ENCODE data around the gene SGTB. TPM values are rescaled to one million over a fixed set of nuclear protein-coding genes. Genes with fewer than 3 reads are reported as not detected.
A peak's percentile ranks its signal among the peaks of the same experiment; 100 is the strongest.

The SGTB gene, protein sequence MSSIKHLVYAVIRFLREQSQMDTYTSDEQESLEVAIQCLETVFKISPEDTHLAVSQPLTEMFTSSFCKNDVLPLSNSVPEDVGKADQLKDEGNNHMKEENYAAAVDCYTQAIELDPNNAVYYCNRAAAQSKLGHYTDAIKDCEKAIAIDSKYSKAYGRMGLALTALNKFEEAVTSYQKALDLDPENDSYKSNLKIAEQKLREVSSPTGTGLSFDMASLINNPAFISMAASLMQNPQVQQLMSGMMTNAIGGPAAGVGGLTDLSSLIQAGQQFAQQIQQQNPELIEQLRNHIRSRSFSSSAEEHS
- total RNA-seq (2014; rRNA removed; shearing (Covaris generic)) = 5.2 and 6.4 TPM in 2 replicates
- 4.6 and 4.9 TPM in 2 replicates for polyA plus RNA-seq (2015; cell fraction: cytosol; rRNA removed)
- polyA plus RNA-seq (2015; cell fraction: nucleus; rRNA removed) = 4.2 and 4.4 TPM in 2 replicates

DNA sequence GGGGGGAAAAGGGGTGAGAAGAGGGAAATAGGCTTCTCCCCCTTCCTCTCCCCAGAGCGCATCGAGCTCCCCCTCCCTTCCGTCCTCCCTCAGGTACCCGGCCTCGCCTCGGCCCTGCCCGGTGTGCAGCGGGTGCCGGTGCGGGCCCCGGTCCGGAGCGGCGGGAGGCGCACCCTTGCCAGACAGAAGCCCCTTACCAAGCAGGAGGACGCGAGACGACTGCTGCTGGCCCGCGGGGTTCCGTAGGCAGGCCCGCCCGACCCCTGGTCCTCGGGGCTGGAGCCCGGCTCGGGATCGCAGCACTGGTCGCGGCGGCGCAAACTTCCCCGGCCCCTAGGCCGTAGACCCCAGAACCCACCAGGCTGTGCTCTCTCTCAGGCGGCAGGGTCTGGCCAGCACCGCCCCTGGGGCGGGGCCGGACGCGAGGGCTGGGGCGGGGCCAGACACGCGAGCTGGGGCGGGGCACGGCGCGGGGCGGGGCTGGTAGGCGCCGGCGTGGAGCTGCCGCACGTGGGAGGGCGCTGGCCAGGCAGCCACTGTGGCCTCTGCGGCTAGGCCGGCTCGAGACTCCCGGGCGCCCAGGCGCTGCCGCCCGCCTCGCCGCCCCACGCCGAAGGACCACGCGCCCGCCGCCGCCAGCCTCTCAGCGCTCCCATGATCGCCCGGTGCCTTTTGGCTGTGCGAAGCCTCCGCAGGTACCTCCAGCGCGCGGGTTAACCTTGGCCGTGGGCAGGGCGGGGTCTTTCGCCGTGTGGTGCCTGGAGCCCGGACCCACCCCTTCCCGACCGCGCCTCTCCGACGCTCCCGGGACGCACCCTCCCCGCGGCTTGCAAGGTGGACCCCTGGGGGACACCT, at the start of gene SGTB, which contains the start of gene NLN:
Gene SGTB (minus strand): TSS at position 390 of the 855 bp plus-strand sequence. CDS start 1,302 bp downstream, outside the sequence.
Gene NLN (plus strand): TSS at position 486 of the 855 bp plus-strand sequence. CDS start 169 bp downstream, at position 655.
- DNase-seq (ENCODE audit: low read depth) = peak; percentile 54

DNA sequence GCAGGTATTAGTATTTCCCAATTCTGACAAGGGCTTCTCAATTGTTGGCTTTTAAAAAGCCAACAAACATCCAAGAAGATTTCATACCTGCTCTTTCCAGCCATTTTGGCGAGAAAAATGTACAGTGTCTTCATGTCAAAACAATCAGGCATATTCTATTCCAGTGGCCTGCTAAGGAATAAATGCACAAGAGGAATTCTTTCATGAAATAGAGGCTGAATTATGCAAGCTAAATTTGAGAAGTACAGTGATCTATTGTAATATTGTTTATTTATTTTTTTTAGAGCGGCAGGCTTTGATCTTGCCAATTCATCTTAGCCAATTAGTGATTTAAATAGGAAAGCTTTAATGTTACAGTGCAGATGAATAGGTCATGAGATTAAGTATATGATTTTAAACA, 49.4 kb upstream of the SGTB start:
- DNase-seq (ENCODE audit: low read depth) = no peak

DNA sequence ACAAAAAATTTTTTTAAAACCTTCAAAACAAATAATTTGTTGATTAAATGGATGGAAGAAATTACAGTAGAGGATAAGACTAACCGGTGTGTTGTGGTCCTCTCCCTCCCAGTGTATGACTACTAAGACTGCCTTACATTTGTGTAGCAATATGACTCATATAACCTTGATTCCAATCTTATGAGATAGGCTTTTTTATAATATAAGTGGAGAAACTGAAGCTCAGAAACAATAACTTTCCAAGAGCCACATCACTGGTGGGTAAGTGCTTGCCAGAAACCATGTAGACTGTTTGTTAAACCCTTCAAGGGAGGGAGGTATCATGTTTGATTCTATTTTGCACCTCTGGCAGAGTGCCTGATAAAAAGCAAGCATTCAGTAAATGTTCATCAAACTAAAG, 47.6 kb upstream of the SGTB start:
- DNase-seq (ENCODE audit: low read depth) = peak; percentile 90

DNA sequence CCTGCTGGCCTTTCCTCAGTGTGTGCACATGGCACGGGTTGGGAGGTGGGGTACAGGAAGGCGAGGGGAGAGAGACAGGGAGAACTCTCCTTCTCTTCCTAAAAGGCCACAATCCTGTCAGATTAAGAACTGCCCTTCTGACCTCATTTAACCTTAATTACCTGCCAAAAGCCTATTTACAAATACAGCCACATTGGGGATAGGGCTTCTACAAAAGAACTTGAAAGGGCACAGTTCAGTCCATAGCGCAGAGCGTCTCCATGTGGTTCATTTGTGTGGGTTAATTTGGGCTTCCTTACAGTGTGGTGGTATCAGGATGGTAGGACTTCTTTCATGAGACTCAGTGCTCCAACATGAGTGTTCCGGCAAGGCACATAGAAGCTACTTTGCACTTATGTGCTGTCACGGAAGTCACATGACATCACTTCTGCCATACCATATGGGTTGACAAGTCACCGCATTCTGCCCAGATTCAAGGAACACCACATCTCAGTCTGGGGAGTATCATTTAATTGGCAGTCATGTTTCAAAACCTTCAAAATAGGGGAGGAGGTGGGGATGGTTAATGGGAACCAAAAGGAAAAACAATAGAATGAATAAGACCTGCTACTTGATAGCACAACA, 46.9 kb upstream of the SGTB start:
- no peak for DNase-seq (ENCODE audit: low read depth)

DNA sequence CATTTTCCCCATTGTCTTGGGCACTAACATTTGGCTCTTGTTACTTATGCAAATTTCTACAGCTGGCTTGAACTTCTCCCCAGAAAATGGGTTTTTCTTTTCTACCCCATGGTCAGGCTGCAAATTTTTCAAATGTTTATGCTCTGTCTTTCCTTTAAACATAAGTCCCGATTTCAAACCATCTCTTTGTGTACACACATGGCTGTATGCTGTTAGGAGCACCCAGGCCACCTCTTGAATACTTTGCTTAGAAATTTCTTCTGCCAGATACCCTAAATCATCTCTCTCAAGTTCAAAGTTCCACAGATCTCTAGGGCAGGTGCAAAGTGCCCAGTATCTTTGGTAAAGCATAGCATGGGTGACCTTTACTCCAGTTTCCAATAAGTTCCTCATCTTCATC, 45.7 kb upstream of the SGTB start:
- no peak for DNase-seq (ENCODE audit: low read depth)

DNA sequence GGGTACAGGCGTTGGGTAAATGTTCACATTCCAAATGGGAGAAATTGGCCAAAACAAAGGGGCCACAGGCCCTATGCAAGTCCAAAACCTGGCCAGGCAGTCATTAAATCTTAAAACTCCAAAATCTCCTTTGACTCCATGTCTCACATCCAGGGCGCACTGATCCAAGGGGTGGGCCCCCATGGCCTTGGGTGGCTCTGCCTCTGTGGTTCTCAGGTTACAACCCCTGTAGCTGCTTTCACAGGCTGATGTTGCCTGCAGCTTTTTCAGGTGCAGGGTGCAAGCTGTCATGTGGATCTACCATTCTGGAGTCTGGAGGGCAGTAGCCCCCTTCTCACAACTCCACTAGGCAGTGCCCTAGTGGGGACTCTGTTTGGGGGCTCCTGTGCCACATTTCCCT, 44.9 kb upstream of the SGTB start:
- no peak for DNase-seq (ENCODE audit: low read depth)

DNA sequence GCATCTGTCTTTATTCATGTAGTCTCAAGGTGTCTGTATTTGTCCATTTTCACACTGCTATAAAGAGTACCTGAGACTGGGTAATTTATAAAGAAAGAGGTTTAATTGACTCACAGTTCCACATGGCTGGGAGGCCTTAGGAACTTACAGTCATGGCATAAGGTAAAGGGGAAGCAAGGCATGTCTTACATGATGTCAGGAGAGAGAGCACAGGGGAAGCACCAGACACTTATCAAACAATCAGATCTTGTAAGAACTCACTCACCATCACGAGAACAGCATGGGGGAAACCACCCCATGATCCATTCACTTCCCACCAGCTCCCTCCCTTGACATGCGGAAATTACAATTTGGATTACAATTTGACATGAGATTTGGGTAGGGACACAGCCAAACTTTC, 44.3 kb upstream of the SGTB start:
- no peak for DNase-seq (ENCODE audit: low read depth)

DNA sequence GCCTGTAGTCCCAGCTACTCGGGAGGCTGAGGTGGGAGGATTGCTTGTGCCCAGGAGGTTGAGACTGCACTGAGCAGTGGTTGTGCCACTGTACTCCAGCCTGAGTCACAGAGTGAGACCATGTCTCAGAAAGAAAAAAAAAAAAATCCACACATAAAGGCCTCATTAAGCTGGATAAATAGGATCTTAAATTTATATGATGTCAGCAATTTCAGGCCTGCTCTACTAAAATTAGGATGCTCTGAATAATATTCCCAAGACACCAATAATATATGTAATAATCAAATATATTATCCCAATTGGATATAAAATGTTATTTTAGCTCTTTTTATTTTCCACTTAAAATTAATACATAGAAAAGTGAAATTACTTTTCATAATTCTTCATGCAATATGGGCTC, 43.7 kb upstream of the SGTB start:
- no peak for DNase-seq (ENCODE audit: low read depth)

DNA sequence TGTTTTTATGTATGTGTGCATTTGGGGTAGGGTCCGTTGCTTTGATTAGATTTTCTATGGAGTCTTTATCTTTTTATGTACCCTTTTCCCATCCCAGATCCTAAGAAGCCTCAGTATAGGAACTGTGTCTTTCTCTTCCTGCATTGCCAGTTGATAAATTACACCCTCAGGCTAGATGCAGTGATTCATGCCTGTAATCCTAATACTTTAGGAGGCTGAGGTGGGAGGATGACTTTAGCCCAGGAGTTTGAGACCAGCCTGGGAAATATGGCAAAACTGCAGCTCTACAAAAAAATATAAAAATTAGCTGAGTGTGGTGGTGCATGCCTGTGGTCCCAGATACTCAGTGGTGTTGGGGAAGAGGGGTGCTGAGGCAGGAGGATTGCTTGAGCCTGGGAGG, 40.3 kb upstream of the SGTB start:
- DNase-seq (ENCODE audit: low read depth) = no peak

DNA sequence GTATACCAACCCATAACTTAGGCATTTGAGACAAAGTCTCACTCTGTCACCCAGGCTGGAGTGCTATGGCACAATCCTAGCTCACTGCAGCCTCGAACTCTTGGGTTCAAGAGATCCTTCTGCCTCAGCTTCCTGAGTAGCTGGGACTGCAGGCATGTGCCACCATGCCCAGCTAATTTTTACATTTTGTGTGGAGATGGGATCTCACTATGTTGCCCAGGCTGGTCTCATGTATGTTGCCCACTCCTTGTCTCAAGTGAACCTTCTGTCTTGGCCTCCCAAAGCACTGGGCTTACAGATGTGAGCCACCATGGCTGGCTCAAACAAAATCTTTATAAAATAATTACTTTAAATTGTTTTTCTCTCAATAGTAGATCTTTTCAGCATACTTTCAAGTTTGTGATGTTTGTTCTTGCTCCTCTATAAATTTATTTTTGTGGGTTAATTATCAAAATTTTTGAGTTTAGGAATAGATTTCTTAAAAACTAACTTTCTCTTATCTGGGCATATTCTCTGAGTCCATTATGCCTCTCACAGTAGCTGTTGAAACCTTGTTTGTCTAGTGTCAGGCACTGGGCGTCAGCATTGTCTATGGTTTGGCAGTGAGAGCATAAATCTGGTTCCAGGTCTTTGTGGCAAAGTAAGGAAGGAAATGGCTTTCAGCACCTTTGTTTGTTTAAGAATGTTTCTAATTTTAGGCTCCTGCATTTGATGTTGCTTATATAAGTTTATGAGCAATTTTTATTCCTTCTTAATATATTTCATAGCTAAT, 38.8 kb upstream of the SGTB start:
- peak; percentile 61 for DNase-seq (ENCODE audit: low read depth)

DNA sequence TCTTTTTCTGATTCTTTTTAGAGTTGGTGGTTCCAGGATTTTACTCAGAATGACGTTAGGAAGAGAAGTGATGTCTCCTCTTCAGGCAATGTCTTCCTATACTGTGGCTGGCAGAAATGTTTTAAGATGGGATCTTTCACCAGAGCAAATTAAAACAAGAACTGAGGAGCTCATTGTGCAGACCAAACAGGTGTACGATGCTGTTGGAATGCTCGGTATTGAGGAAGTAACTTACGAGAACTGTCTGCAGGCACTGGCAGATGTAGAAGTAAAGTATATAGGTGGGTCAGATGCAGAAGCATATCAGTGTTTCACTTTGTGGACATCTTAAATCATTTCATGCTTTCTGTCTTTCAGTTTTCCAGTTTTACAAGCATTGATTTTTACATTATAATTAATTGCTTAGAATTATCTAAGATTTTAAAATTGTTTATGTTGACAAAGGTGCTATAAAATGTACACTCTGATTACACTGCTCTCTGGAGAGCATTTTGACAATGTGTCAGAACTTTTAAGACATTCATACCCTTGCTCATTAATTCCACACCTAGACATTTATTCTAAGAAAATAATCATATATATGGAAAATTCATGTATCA, 36.7 kb upstream of the SGTB start:
- DNase-seq (ENCODE audit: low read depth) = no peak

DNA sequence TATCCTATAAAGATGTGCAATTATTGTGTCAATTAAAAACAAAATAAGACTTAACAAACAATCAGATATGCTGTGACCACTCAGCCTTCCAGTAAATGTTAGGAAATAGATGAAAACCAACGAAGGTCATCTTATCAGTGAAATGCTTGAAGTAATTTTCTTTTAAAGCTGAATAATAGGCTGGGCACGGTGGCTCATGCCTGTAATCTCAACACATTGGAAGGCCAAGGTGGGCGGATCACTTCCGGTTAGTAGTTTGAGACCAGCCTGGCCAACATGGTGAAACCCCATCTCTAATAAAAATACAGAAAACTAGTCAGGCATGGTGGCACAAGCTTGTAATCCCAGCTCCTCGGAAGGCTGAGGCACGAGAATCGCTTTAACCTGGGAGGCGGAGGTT, 31.3 kb upstream of the SGTB start:
- DNase-seq (ENCODE audit: low read depth) = no peak

DNA sequence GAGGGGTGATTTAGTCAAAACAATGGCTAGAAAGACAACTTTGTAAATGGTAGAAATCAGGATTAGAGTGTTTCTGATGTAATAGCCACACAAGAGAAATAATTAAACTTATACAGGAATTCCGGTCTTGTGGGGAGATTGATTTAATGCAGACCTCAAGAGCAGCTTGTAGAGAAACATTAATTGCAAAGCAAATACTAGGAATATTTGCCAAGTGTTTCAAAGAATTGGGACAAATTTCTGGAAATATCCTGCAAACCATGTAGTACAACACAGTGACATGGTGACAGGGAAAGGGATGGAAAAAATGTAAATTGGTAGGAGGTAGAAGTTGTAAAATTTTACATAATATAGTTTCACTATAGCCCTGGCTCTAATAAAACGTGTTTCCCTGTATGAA, 29.0 kb upstream of the SGTB start:
- DNase-seq (ENCODE audit: low read depth) = no peak

DNA sequence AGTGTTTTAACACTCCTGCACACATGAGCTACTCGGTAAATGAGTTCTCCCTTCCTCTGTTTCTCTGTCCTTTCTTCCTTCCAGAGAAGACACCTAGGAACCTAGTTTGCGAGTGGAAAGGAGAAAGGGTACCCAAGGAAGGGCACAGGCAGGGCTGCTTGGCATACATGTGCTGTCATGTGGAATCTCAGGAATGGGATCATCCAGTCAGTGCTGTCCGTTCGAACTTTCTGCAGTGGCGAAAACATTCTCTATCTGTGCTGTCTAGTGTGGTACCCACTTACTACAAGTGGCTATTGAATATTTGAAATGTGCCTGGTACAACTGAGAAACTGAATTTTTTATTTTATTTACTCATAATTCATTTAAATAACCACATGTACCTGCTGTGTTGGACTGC, 28.0 kb upstream of the SGTB start:
- no peak for DNase-seq (ENCODE audit: low read depth)

DNA sequence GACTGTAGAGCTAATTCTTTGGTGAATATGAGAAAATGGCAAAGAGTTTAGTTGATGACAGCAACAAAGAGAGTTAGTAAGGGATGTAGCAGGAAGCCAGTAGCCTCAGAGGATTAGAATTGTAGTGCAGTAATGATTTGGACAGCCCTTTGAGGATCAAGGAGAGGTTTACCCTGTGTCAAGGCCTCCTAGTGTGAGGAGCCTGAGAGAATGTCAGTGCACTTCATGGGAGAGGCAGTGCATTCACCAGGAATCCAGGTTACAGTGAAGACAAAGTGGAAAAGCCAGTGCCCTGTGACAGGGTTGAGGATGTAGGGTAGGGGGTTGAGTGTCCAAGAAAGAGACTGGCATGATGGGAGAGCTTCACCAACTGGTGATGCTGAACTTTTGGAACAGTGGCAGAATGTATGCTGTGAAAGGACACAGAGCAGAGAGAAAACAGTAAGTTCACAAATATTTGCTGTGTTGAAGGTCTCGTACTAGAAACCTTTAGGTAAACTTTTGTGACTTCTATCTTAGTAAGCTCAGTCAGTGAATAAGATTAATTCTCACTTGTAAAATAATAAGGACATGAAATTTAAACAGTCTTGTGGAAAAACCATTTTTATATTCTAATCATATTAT, 27.4 kb upstream of the SGTB start:
- no peak for DNase-seq (ENCODE audit: low read depth)

DNA sequence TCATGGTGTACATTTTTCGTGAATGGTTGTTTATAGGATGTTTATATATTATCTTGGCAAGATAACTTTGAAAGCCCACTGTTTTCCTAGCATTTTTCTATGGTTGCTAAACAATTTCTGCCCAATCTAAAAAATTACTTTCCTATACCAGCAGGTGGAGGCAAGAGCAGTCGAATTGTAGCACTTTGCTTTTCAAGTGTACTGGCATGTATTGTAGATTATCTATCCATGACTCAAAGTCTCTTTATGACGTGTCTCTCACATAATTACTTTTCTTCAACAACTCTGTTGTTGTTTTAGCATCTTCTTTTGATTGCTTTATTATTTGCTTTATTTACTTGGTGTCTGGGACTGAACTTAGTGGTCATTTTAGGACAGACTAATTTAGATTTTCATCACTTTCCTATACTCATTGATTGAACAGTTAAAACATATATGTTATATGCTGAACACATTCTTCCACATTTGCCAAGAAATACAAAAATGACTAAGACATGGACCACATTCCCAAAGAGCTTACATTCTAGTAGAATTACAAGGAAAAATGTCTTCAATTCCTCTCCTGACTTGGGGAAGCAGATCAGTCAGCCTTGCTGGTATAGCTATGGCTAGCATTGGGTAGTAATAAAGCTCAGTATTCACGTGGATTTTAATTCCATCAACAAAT, 20.8 kb upstream of the SGTB start:
- DNase-seq (ENCODE audit: low read depth) = peak; percentile 63

DNA sequence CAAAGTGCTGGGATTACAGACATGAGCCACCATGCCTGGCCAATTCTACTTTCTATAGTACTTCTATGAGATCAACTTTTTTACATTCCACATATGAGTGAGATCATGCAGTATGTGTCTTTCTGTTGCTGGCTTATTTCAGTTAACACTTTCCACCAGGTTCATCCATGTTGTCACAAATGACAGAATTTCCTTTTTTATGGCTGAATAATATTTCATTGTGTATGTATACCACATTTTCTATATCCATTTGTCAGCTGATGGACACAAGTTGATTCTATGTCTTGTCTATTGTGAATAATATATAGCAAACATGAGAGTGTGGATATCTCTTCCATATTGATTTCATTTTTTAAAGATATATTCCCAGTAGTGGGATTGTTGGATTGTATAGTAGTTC, 17.3 kb upstream of the SGTB start:
- DNase-seq (ENCODE audit: low read depth) = no peak

DNA sequence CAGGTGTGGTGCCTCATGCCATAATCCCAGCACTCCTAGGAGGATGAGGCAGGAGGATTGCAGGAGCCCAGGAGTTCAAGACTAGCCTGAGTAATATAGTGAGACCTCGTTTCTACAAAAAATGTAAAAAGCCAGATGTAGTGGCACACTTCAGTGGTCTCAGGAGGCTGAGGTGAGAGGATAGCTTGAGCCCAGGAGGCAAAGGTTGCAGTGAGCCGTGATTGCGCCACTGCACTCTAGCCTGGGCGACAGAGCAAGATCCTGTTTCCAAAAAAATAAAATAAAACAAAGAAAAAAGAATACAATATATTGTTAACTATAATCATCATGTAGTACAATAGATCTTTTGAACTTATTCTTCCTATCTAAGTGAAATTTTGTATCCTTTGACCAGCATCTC, 16.4 kb upstream of the SGTB start:
- DNase-seq (ENCODE audit: low read depth) = no peak

DNA sequence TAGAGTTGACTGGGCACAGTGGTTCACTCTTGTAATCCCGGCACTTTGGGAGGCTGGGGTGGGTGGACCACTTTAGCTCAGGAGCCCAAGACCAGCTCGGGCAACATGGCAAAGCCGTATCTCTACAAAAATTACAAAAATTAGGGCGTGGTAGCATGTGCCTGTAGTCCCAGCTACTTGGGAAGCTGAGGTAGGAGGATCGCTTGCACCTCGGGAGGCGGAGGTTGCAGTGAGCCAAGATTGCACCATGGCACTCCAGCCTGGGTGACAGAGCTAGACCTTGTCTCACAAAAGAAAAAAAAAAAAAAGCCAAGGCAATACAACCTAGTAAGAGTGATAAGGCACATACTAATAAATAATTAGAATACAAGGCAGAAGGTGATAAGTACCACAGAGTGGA, 15.9 kb upstream of the SGTB start:
- DNase-seq (ENCODE audit: low read depth) = no peak

DNA sequence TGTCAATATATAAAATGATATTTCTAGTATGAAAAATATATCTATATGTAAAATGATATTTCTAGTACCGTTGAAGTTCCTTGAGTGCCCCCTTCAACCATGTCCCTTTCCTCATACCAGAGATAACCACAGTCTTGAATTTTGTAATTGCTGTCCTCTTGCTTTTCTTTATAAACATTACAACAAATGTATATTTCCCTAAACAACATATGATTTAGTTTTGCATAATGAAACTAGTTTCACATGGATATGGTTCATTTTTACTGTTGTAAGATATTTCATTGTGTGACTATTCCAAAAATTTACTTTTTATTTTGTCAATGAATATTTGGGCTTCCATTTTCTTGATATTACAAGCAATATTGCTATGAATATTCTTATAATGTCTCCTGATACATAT, 14.1 kb upstream of the SGTB start:
- no peak for DNase-seq (ENCODE audit: low read depth)

All from HT1080 (cell line).